Type B pancreatic cell (in vitro differentiated cells): ENCODE results near the gene ATP13A4. TPM values are rescaled to one million over a fixed set of nuclear protein-coding genes. Genes with fewer than 3 reads are reported as not detected.

Experiments
- DNase-seq: peaks from one replicate; pipeline ENCODE4 v3.0.0; 2021; ENCODE audit warnings: mixed read lengths; ENCODE audit not compliant: unreplicated experiment; ENCODE audit errors: extremely low spot score
- H3K27ac Mint-ChIP-seq: 2 replicates; pipeline ENCODE4 v1.8.0; 2021; ENCODE audit warnings: mild to moderate bottlenecking, mixed read lengths
- H3K27me3 Mint-ChIP-seq: 2 replicates; pipeline ENCODE4 v1.8.0; 2021; ENCODE audit warnings: mixed read lengths
- H3K36me3 Mint-ChIP-seq: 2 replicates; pipeline ENCODE4 v1.8.0; 2021; ENCODE audit warnings: mixed read lengths
- H3K4me1 Mint-ChIP-seq: one replicate; pipeline ENCODE4 v1.8.0; 2021; ENCODE audit warnings: mixed read lengths; ENCODE audit not compliant: unreplicated experiment
- H3K4me3 Mint-ChIP-seq: 2 replicates; pipeline ENCODE4 v1.8.0; 2021; ENCODE audit warnings: mild to moderate bottlenecking, mixed read lengths
- H3K9me3 Mint-ChIP-seq: 2 replicates; pipeline ENCODE4 v1.8.0; 2021; ENCODE audit warnings: mixed read lengths
- CTCF ChIP-seq: fragments of 200-600 bp; sonication (generic); conservative IDR thresholded peaks from 2 replicates; pipeline ENCODE4 v1.5.0; 2021; ENCODE audit warnings: antibody characterized with exemption, mild to moderate bottlenecking
- total RNA-seq: library from RNA; stranded (reverse); gene quantifications from 2 replicates; pipeline ENCODE4 v1.2.1, GENCODE V29; 2021; ENCODE audit warnings: low replicate concordance

The ATP13A4 gene
- total RNA-seq, 1 donor from 2014 or later: 10.2 TPM

- DNase-seq: no peak
Observed at GRCh38 chr3:193559100-193559499, 4.4 kb upstream of the ATP13A4 start.

GRCh38 chr3:193556841-193557240, 2.1 kb upstream of the ATP13A4 start:
- Mint-ChIP-seq H3K9me3 (no peaks in the 10 kb centered on the region), H3K27me3 (peaks cover 4% of the 10 kb centered on the region), H3K36me3 (no peaks in the 10 kb centered on the region), H3K27ac (no peak overlapping the region), H3K4me1 (peaks cover 9% of the 10 kb centered on the region), H3K4me3 (no peak overlapping the region)
- DNase-seq: no peak
- TF ChIP-seq CTCF: no peak

More at GRCh38 chr3:193559100-193559499, 4.4 kb upstream of the ATP13A4 start:
- no peaks in the 10 kb centered on the region for H3K9me3 Mint-ChIP-seq
- TF ChIP-seq CTCF: no peak
- no peak overlapping the region for H3K27ac Mint-ChIP-seq
- no peaks in the 10 kb centered on the region for H3K36me3 Mint-ChIP-seq
- peaks cover 4% of the 10 kb centered on the region for H3K27me3 Mint-ChIP-seq
- H3K4me3 Mint-ChIP-seq: no peak overlapping the region
- H3K4me1 Mint-ChIP-seq: peaks cover 5% of the 10 kb centered on the region

GRCh38 chr3:193553586-193553985, 1.1 kb downstream of the ATP13A4 start:
- TF ChIP-seq CTCF: no peak
- Mint-ChIP-seq H3K4me3 (peak overlapping the region; percentile 89), H3K4me1 (peaks cover 9% of the 10 kb centered on the region), H3K27ac (peak overlapping the region; percentile 93), H3K9me3 (no peaks in the 10 kb centered on the region), H3K36me3 (no peaks in the 10 kb centered on the region), H3K27me3 (peaks cover 4% of the 10 kb centered on the region)
- no peak for DNase-seq

- peaks cover 9% of the 10 kb centered on the region for H3K4me1 Mint-ChIP-seq
- H3K9me3 Mint-ChIP-seq: no peaks in the 10 kb centered on the region
- H3K4me3 Mint-ChIP-seq: peak overlapping the region; percentile 89
- no peak overlapping the region for H3K27ac Mint-ChIP-seq
- DNase-seq: no peak
- no peak for TF ChIP-seq CTCF
- H3K36me3 Mint-ChIP-seq: no peaks in the 10 kb centered on the region
- peaks cover 4% of the 10 kb centered on the region for H3K27me3 Mint-ChIP-seq
Observed at GRCh38 chr3:193552923-193553322, 1.8 kb downstream of the ATP13A4 start.

GRCh38 chr3:193548406-193548805, 6.3 kb downstream of the ATP13A4 start:
- Mint-ChIP-seq H3K36me3 (peaks cover 3% of the 10 kb centered on the region), H3K27ac (no peak overlapping the region), H3K9me3 (peaks cover 17% of the 10 kb centered on the region), H3K27me3 (no peaks in the 10 kb centered on the region), H3K4me1 (peaks cover 4% of the 10 kb centered on the region), H3K4me3 (no peak overlapping the region)
- no peak for TF ChIP-seq CTCF
- DNase-seq: no peak

- no peak overlapping the region for H3K4me3 Mint-ChIP-seq
- H3K27me3 Mint-ChIP-seq: no peaks in the 10 kb centered on the region
- TF ChIP-seq CTCF: no peak
- no peaks in the 10 kb centered on the region for H3K4me1 Mint-ChIP-seq
- H3K9me3 Mint-ChIP-seq: peaks cover 19% of the 10 kb centered on the region
- H3K27ac Mint-ChIP-seq: peak overlapping the region; percentile 57
- H3K36me3 Mint-ChIP-seq: peaks cover 3% of the 10 kb centered on the region
- DNase-seq: no peak
Observed at GRCh38 chr3:193546129-193546528, 8.6 kb downstream of the ATP13A4 start.
